ENCODE results near the gene MSRB1.

DNA sequence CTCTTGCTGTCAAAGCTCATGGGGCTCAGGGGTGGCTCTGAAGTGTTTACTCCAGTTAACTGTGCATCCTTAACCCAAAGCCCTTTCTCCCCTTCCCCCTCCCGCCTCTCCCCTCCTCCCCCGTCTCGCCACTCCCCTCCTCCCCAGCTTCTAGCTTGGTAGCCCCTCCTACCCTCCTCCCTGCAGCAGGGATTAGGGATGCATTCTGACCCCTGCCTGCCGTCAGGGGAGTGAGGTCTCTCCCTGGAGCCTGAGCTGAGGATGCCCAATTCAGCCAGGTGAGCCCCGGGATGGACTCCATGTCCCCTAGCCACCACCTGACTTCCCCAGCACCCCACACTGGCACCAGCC, 26.4 kb downstream of the MSRB1 start:
- TF ChIP-seq, protein P1, sequence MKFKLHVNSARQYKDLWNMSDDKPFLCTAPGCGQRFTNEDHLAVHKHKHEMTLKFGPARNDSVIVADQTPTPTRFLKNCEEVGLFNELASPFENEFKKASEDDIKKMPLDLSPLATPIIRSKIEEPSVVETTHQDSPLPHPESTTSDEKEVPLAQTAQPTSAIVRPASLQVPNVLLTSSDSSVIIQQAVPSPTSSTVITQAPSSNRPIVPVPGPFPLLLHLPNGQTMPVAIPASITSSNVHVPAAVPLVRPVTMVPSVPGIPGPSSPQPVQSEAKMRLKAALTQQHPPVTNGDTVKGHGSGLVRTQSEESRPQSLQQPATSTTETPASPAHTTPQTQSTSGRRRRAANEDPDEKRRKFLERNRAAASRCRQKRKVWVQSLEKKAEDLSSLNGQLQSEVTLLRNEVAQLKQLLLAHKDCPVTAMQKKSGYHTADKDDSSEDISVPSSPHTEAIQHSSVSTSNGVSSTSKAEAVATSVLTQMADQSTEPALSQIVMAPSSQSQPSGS (CRISPR knock-in tag; IDR thresholded peaks at IDR 0.05): no peak
- no peak for TF ChIP-seq POLR2AphosphoS5 (IDR thresholded peaks at IDR 0.05; ENCODE audit: low read depth, low read length)
- TF ChIP-seq, protein P2, sequence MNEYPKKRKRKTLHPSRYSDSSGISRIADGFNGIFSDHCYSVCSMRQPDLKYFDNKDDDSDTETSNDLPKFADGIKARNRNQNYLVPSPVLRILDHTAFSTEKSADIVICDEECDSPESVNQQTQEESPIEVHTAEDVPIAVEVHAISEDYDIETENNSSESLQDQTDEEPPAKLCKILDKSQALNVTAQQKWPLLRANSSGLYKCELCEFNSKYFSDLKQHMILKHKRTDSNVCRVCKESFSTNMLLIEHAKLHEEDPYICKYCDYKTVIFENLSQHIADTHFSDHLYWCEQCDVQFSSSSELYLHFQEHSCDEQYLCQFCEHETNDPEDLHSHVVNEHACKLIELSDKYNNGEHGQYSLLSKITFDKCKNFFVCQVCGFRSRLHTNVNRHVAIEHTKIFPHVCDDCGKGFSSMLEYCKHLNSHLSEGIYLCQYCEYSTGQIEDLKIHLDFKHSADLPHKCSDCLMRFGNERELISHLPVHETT (CRISPR knock-in tag; conservative IDR thresholded peaks at IDR 0.05): no peak
- TF ChIP-seq, protein P3, sequence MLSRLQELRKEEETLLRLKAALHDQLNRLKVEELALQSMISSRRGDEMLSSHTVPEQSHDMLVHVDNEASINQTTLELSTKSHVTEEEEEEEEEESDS (CRISPR knock-in tag; IDR thresholded peaks at IDR 0.05; ENCODE audit: borderline replicate concordance): no peak
- TF ChIP-seq ZNF672 (CRISPR knock-in tag; IDR thresholded peaks at IDR 0.05): no peak
- TF ChIP-seq ZNF589 (CRISPR knock-in tag; conservative IDR thresholded peaks at IDR 0.05): no peak
- TF ChIP-seq, protein P4, sequence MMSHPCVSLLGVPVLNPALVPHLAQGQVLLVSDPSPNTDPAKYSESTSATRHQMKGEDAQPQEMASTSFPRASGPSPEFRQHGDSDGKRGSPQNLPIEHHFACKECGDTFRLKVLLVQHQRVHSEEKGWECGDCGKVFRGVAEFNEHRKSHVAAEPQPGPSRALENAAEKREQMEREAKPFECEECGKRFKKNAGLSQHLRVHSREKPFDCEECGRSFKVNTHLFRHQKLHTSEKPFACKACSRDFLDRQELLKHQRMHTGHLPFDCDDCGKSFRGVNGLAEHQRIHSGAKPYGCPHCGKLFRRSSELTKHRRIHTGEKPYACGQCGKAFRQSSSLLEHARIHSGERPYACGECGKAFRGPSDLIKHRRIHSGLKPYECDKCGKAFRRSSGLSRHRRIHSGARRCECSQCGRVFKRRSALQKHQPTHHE (CRISPR knock-in tag; IDR thresholded peaks at IDR 0.05; ENCODE audit: borderline replicate concordance): no peak
- TF ChIP-seq, protein P5, sequence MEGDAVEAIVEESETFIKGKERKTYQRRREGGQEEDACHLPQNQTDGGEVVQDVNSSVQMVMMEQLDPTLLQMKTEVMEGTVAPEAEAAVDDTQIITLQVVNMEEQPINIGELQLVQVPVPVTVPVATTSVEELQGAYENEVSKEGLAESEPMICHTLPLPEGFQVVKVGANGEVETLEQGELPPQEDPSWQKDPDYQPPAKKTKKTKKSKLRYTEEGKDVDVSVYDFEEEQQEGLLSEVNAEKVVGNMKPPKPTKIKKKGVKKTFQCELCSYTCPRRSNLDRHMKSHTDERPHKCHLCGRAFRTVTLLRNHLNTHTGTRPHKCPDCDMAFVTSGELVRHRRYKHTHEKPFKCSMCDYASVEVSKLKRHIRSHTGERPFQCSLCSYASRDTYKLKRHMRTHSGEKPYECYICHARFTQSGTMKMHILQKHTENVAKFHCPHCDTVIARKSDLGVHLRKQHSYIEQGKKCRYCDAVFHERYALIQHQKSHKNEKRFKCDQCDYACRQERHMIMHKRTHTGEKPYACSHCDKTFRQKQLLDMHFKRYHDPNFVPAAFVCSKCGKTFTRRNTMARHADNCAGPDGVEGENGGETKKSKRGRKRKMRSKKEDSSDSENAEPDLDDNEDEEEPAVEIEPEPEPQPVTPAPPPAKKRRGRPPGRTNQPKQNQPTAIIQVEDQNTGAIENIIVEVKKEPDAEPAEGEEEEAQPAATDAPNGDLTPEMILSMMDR (CRISPR knock-in tag; IDR thresholded peaks at IDR 0.05): no peak
- no peak for TF ChIP-seq GATAD1 (CRISPR knock-in tag; IDR thresholded peaks at IDR 0.05)
- no peak for TF ChIP-seq XRCC5 (optimal IDR thresholded peaks at IDR 0.05; ENCODE audit: low read length)
- no peak for TF ChIP-seq SOX13 (IDR thresholded peaks at IDR 0.05)
- no peak for TF ChIP-seq SOX13 (CRISPR knock-in tag; conservative IDR thresholded peaks at IDR 0.05 in 1 of 2, IDR thresholded peaks at IDR 0.05 in 1 of 2)
- TF ChIP-seq SRSF1 (optimal IDR thresholded peaks at IDR 0.05; ENCODE audit: low read depth, low read length): no peak
- TF ChIP-seq, protein P6, sequence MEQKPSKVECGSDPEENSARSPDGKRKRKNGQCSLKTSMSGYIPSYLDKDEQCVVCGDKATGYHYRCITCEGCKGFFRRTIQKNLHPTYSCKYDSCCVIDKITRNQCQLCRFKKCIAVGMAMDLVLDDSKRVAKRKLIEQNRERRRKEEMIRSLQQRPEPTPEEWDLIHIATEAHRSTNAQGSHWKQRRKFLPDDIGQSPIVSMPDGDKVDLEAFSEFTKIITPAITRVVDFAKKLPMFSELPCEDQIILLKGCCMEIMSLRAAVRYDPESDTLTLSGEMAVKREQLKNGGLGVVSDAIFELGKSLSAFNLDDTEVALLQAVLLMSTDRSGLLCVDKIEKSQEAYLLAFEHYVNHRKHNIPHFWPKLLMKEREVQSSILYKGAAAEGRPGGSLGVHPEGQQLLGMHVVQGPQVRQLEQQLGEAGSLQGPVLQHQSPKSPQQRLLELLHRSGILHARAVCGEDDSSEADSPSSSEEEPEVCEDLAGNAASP (CRISPR knock-in tag; IDR thresholded peaks at IDR 0.05; ENCODE audit: borderline replicate concordance): no peak
- no peak for TF ChIP-seq CBX1 (IDR thresholded peaks at IDR 0.05; ENCODE audit: low read depth)

Data from HepG2 (cell line).